GM18870 (cell line): ENCODE data around the gene HBD.

Experiments
- ATAC-seq: cut with Tn5 transposase; IDR thresholded peaks from one replicate; pipeline ENCODE4 v1.9.1; 2021; ENCODE audit warnings: moderate library complexity; ENCODE audit not compliant: unreplicated experiment

The HBD gene

GRCh38 chr11:5196067-5196466 is 38.2 kb downstream of the HBD start:
- no peak for ATAC-seq

- no peak for ATAC-seq
These were observed 41.5 kb downstream of the HBD start for GRCh38 chr11:5192738-5193137.

DNA sequence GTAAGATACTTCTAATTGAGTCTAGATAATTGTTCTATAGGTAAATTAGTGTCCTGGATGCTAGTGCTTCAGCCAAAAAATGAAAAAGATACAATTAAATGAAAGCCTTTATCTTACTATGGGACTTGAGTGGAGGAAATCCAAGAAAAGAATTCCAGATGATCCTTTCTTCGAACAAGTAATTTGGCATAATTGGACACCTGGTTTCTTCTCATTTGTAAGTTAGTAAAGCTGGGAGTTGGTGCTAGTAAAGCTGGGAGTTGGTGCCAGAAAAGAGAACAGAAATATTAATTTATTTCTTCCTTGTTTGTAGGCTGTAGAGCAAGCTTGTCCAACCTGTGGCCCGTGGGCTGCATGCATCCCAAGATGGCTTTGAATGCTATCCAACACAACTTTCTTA is 46.1 kb downstream of the HBD start:
- ATAC-seq: no peak
